OCI-LY1 (cell line): ENCODE data around the gene KRTAP10-3.

ENCODE experiments used
- EZH2 ChIP-seq: fragments of 200-600 bp; sonication (generic), shearing (Covaris generic); IDR thresholded peaks from 2 replicates; pipeline ENCODE4 v1.8.0; 2017; ENCODE audit warnings: borderline replicate concordance, mixed run types, mild to moderate bottlenecking, antibody characterized with exemption, low read length, moderate library complexity, mixed read lengths
- TF ChIP-seq, protein P1 (sequence below): fragments of 200-600 bp; sonication (generic), shearing (Covaris generic); IDR thresholded peaks from 2 replicates; pipeline ENCODE4 v1.5.1; 2017; ENCODE audit warnings: mild to moderate bottlenecking, antibody characterized with exemption, low read length, moderate library complexity, mixed read lengths

- TF ChIP-seq, protein P1, sequence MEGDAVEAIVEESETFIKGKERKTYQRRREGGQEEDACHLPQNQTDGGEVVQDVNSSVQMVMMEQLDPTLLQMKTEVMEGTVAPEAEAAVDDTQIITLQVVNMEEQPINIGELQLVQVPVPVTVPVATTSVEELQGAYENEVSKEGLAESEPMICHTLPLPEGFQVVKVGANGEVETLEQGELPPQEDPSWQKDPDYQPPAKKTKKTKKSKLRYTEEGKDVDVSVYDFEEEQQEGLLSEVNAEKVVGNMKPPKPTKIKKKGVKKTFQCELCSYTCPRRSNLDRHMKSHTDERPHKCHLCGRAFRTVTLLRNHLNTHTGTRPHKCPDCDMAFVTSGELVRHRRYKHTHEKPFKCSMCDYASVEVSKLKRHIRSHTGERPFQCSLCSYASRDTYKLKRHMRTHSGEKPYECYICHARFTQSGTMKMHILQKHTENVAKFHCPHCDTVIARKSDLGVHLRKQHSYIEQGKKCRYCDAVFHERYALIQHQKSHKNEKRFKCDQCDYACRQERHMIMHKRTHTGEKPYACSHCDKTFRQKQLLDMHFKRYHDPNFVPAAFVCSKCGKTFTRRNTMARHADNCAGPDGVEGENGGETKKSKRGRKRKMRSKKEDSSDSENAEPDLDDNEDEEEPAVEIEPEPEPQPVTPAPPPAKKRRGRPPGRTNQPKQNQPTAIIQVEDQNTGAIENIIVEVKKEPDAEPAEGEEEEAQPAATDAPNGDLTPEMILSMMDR: no peak
- no peak for TF ChIP-seq EZH2
Measured at GRCh38 chr21:44601596-44602462, 43.2 kb upstream of the KRTAP10-3 start.
